Spinal cord (tissue), 10 donors: ENCODE measurements around the gene SCD. TPM values are rescaled to one million over a fixed set of nuclear protein-coding genes. Genes with fewer than 3 reads are reported as not detected.

Source experiments
- DNase-seq, 6 donors: peaks; one replicate each; pipeline versions ENCODE4 v3.0.0 to v3.0.0-alpha.2; 2013 to 2015; ENCODE audit warnings: low spot score in 6 of 6, low read depth in 4 of 6
- H3K27ac ChIP-seq: one replicate; pipeline ENCODE4 v1.5.1; 2013; ENCODE audit warnings: low read depth, low read length, control low read depth
- H3K27me3 ChIP-seq: one replicate; pipeline ENCODE4 v1.6.1; 2013; ENCODE audit warnings: low read length; ENCODE audit not compliant: control insufficient read depth, insufficient read depth
- H3K36me3 ChIP-seq: one replicate; pipeline ENCODE4 v1.6.1; 2013; ENCODE audit warnings: low read length; ENCODE audit not compliant: control insufficient read depth, insufficient read depth
- H3K4me1 ChIP-seq: one replicate; pipeline ENCODE4 v1.6.1; 2013; ENCODE audit warnings: low read length; ENCODE audit not compliant: control insufficient read depth, insufficient read depth
- H3K4me3 ChIP-seq: one replicate; pipeline ENCODE4 v1.5.1; 2013; ENCODE audit warnings: low read depth, low read length, control low read depth
- H3K9me3 ChIP-seq: one replicate; pipeline ENCODE4 v1.6.1; 2013; ENCODE audit warnings: low read length; ENCODE audit not compliant: control insufficient read depth, insufficient read depth
- WGBS: methylation state at CpG from one replicate; pipeline ENCODE4 v1.1.5; 2013; ENCODE audit warnings: missing lambda C conversion rate; ENCODE audit not compliant: insufficient coverage; 5-methylcytosine and 5-hydroxymethylcytosine counted together
- polyA plus RNA-seq, 2 donors: library from polyadenylated mRNA; unstranded; fragments of 120-200 nt; gene quantifications; one replicate each; pipeline ENCODE4 v1.2.1, GENCODE V29; 2013; ENCODE audit not compliant: insufficient read length in 2 of 2
- total RNA-seq, 2 donors: library from RNA; depleted of rRNA in 1 of 2; stranded (reverse); fragments of 120-200 nt in 1 of 2; fragments of >200 nt in 1 of 2; gene quantifications; one replicate each; pipeline versions ENCODE4 v1.2.3 to v1.2.4, GENCODE V29; 2013 to 2014
- donor health status: healthy.

SCD gene
- total and polyA plus RNA-seq, 4 donors, result 172 to 662 (median 357) TPM

DNA sequence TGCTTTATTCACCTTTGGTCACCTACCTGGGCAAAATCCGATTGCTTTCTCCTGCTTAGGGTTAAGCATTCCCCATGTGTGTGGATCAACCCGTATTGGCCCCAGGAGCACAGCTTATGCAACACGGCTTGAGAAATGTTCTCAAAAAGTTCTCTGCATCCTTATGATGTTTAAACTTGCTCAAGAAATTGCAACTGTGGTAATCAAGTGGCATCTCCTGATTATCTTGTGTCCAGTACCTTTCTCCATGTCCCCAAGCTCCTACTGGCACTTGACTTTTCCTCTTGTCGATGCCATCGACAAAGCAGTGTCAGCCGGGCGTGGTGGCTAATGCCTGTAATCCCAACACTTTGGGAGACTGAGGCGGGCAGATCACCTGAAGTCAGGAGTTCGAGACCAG is 12.3 kb upstream of the SCD start:
- Histone ChIP-seq H3K4me3 (no peak overlapping the region), H3K27me3 (peaks cover 10% of the 10 kb centered on the region), H3K36me3 (no peaks in the 10 kb centered on the region), H3K27ac (no peak overlapping the region), H3K4me1 (no peaks in the 10 kb centered on the region), H3K9me3 (no peaks in the 10 kb centered on the region)
- 87% methylated on average over 3 of the region's 9 CpGs for WGBS
- DNase-seq, result no peak

DNA sequence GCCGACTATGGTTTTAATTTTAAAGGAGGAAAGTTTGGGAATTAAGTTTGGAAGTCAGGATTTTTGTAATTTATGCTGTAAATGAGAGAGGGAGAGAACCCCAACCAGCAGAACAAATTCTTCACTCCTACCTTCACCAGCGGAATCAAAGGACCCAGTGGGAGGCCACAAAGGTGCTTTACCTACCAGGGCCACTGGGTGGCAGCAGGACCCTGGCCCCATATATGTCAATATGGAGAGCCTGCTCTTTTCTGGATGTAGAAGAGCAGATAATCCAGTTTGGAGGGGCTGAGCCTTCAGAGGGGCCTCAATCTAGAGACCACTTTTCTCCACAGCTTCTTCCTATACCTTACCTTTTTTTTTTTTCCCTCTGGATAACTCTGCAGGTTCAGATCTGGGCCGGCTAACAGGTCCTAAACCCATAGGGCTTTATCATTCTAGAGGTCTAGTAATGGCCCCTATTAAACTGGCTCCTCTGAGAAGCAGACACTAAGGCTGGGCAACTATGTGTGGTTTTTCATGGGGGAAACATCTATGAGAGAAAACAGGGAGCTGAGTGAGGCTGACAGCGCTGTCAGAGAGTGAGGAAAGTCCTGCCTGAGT is 8.5 kb upstream of the SCD start:
- no peaks in the 10 kb centered on the region for H3K9me3 ChIP-seq
- H3K4me1 ChIP-seq, result peaks cover 15% of the 10 kb centered on the region
- 72% methylated on average over 2 of the region's 4 CpGs for WGBS
- H3K27me3 ChIP-seq, result no peaks in the 10 kb centered on the region
- DNase-seq, result peak in 4 of 6 donors; percentile 52 to 92 (median 70)
- H3K36me3 ChIP-seq, result no peaks in the 10 kb centered on the region
- no peak overlapping the region for H3K27ac ChIP-seq
- H3K4me3 ChIP-seq, result no peak overlapping the region

DNA sequence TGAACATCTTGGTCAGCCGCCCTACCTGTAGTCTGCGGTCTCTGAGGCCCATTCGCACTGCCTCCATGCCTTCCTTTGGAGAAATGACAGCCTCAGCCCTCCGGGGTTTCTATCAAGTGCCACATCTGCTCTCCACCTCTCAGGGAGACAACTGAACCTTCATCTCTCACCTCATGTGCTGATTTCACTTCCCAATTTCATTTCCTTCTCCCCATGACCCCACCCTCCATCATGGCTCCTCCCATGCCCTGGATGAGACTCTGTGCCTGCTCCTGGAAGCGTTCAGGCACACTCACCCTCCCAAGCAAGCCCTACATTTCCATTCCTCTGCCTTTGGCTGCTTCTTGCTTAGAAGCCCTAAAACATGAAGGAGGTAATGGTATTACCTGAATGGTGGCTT is 7.8 kb upstream of the SCD start:
- WGBS, result 73% methylated on average over 4 of the region's 5 CpGs
- Histone ChIP-seq H3K36me3 (no peaks in the 10 kb centered on the region), H3K4me1 (peaks cover 15% of the 10 kb centered on the region), H3K4me3 (no peak overlapping the region), H3K9me3 (no peaks in the 10 kb centered on the region), H3K27ac (no peak overlapping the region), H3K27me3 (no peaks in the 10 kb centered on the region)
- no peak for DNase-seq

DNA sequence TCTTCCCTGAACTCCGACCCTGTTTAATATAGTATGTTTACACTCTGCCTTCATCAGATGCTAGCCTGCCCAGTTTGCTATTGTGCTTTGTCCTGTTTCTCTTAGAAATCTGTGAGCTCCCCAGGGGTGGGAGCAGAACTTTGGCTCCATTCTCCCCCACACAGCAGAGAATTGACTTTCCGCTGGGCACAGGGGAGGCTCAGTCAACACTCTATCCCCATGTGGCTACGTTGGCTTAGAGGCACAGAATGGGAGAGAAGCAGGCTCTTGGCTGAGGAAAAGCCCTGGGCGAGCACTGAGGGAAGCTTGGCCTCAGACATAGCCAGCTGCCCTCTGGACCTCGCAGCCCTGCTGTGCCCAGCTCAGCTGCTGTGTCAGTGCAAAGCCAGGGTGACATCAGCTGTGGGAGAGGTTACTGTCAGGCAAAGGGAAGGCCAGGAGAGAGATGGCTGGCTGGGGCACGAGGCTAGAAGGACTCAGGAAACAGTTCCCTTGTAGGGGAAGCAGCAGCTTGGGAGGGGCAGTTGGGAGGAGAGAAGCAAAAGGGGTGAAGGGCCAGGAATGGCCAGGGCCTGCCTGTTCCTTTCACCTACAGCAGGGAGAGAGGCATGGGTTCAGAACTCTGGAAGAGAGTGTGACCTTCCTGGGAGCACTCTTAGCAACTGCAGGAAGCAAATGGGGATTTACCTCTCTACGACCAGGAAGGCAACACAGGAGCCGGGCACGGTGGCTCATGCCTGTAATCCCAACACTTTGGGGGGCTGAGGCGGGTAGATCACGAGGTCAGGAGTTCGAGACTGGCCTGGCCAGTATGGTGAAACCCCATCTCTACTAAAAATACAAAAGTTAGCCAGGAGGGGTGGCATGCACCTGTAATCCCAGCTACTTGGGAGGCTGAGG is 5.8 kb upstream of the SCD start:
- 47% methylated on average over 8 of the region's 12 CpGs for WGBS

DNA sequence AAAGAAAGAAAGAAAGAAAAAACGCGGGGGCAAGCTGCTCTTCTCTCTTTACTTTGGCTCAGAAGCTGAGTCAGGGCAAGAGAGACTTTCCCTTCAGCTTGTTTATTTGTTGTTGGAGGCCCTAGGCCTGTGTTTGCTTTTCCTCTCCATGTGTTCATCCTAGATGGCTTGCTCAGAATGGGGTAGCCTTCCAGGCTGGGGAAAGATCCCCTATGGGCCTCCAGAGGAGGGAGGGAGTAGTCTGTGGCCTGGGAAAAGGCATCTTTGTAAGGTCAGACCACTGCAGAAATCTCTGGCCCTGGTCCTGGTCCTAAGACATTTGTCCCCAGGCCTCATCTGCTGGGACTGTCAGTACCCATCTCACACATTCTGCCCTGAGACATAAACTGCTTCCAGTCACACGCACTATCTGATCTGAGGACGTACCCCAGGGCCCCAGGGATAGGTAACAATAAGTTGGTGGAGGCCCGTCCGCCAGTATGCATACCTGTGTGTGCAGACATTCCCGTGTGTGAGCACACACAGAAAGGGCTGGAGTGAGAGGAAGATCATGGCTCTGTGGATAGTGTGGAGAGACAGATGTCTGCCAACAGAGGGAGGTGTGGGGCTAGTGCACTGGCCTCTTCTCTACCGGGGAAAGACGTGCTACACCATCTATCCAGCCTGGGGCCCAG is 4.9 kb upstream of the SCD start:
- H3K4me1 ChIP-seq, result peaks cover 25% of the 10 kb centered on the region
- 43% methylated on average over 5 of the region's 9 CpGs for WGBS
- H3K9me3 ChIP-seq, result no peaks in the 10 kb centered on the region
- DNase-seq, result peak in 1 of 6 donors; percentile 63
- peak overlapping the region; percentile 33 for H3K27ac ChIP-seq
- H3K36me3 ChIP-seq, result no peaks in the 10 kb centered on the region
- H3K27me3 ChIP-seq, result no peaks in the 10 kb centered on the region
- no peak overlapping the region for H3K4me3 ChIP-seq

More for the DNA sequence above, 5.8 kb upstream of the SCD start:
- peak overlapping the region; percentile 73 for H3K27ac ChIP-seq
- peak in 1 of 6 donors; percentile 67 for DNase-seq
- H3K9me3 ChIP-seq, result no peaks in the 10 kb centered on the region
- H3K4me3 ChIP-seq, result no peak overlapping the region
- H3K27me3 ChIP-seq, result no peaks in the 10 kb centered on the region
- H3K36me3 ChIP-seq, result no peaks in the 10 kb centered on the region
- peaks cover 22% of the 10 kb centered on the region for H3K4me1 ChIP-seq

DNA sequence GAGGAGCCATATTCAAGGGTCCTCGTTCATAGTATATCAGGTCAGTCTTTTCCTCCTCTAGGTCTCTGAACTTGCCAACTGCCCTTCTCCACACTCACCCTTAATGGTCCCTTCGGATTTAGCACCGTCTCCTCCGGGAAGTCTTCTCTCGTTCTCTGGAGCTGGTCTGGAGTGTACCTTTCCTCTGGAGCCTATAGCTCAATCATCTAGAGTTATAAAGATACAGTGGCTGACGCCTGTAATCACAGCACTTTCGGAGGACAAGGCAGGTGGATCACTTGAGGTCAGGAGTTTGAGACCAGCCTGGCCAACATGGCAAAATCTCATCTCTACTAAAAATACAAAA is 4.4 kb upstream of the SCD start:
- 0% methylated on average over 1 of the region's 7 CpGs for WGBS
- Histone ChIP-seq H3K9me3 (no peaks in the 10 kb centered on the region), H3K4me3 (no peak overlapping the region), H3K4me1 (peaks cover 25% of the 10 kb centered on the region), H3K27ac (no peak overlapping the region), H3K27me3 (no peaks in the 10 kb centered on the region), H3K36me3 (no peaks in the 10 kb centered on the region)
- no peak for DNase-seq

DNA sequence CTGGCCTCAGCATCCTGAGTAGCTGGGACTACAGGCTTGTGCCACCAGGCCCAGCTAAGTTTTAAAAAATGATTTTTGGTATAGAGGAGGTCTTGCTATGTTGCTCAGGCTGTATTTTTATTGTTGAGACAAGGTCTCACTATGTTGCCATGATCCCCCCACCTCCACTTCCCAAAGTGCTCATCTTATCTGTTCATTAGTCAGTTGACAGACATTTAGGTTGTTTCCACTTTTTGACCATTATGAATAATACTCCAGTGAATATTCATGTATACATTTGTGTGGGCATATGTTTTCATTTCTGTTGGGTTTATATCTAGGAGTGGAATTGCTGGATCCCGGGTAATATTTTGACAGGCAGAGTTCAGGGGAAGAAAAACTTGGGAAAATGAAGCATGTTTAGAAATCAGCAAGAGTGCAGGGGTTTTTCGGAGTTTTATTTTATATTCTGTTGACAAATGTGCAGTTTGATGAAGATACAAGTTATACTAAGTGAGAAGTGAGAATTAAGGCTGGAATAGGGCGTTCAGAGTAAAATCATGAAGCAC is 2.7 kb upstream of the SCD start:
- H3K4me3 ChIP-seq, result no peak overlapping the region
- H3K27ac ChIP-seq, result no peak overlapping the region
- H3K9me3 ChIP-seq, result no peaks in the 10 kb centered on the region
- 87% methylated on average over 2 of the region's 3 CpGs for WGBS
- H3K27me3 ChIP-seq, result no peaks in the 10 kb centered on the region
- peaks cover 8% of the 10 kb centered on the region for H3K36me3 ChIP-seq
- H3K4me1 ChIP-seq, result peaks cover 36% of the 10 kb centered on the region
- no peak for DNase-seq

DNA sequence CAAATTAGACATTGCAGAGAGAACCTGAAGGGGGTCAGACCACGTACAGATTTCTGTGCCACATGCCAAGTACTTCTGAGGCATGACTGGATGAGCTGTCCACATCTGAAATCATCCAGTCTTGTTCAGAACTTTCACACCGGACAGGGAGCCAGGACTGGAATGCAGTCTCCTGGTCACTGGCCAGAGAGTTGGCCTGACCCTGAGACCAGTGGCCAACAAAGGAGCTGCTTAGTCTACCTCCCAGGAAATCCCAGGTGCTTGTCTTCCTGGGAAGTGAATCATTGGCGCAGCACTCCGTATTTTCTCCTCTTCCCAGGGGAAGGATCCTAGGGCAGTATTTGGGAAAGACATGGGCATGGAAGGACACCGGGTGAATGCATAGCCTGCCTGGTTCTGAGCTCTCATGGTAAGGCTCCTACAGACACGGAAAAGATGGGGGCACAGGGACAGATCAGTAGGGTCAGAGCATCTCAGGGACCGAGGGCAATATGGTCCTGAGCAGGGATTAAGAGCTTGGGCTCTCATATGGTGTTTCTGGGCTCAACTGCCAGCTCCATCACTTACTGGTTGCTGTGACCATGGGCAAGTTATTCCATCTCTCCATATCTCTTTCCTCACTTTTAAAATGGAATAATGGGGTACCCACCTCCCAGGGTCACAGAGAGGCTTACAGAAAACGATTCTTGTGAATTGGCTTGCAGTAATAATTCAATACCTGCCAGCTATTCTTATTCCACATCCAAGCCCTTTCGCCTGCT is 1.3 kb upstream of the SCD start:
- 25% methylated on average over 8 of the region's 9 CpGs for WGBS
- Histone ChIP-seq H3K36me3 (peaks cover 11% of the 10 kb centered on the region), H3K27ac (peak overlapping the region; percentile 57), H3K4me1 (peaks cover 42% of the 10 kb centered on the region), H3K27me3 (no peaks in the 10 kb centered on the region), H3K9me3 (no peaks in the 10 kb centered on the region), H3K4me3 (peak overlapping the region; percentile 86)
- no peak for DNase-seq

DNA sequence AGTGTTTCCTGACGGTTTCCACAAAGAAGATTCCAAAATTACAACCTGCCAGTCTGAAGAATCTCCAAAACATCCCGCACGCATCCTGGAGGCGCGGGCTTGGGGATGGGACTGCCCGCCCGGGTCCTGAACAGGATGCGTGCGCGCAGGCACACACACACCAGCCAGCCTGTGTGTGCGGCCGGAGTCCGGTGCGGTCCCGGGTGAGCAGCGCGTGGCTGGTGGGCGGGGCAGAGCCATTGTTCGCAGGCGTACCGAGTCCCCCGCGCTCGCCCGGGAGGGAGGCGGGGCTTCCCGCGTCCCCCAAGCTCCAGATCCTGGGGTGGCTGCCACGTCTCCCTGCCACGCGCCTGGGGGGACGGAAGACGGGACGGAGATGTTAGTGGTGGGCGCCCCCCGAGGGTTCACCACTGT is 675 bp upstream of the SCD start:
- Histone ChIP-seq H3K4me1 (peaks cover 42% of the 10 kb centered on the region), H3K27ac (peak overlapping the region; percentile 57), H3K4me3 (peak overlapping the region; percentile 86), H3K9me3 (no peaks in the 10 kb centered on the region), H3K27me3 (no peaks in the 10 kb centered on the region), H3K36me3 (peaks cover 11% of the 10 kb centered on the region)
- WGBS, result 0% methylated on average over 31 of the region's 36 CpGs
- DNase-seq, result peak in 3 of 6 donors; percentile 70 to 96 (median 93)
